Right lobe of liver (tissue), 4 donors: Measurements from ENCODE around the gene FITM1.
"Not testable (repeated sequence)": the region's sequence is repeated elsewhere in the genome, so short reads cannot be mapped to it uniquely, and the experiment has no call there.

ENCODE experiments used
- CTCF ChIP-seq, 4 donors: fragments of 200-600 bp in 3 of 4; fragments of 450-650 bp in 1 of 4; IDR thresholded peaks; one replicate each; pipeline versions ENCODE4 v1.5.1 to v1.8.0; 2016 to 2022; ENCODE audit warnings: antibody characterized with exemption in 4 of 4, mild to moderate bottlenecking in 2 of 4
- POLR2A ChIP-seq: fragments of 450-650 bp; IDR thresholded peaks from one replicate; pipeline ENCODE4 v1.6.1; 2017; ENCODE audit warnings: antibody characterized with exemption, mild to moderate bottlenecking
- donor health status: DM: no; HTN: no; CAD: no.
- donor health status: DM: no; HTN: no; CAD: no.
- donor health status: DM: no; HTN: yes; CAD: no.

DNA sequence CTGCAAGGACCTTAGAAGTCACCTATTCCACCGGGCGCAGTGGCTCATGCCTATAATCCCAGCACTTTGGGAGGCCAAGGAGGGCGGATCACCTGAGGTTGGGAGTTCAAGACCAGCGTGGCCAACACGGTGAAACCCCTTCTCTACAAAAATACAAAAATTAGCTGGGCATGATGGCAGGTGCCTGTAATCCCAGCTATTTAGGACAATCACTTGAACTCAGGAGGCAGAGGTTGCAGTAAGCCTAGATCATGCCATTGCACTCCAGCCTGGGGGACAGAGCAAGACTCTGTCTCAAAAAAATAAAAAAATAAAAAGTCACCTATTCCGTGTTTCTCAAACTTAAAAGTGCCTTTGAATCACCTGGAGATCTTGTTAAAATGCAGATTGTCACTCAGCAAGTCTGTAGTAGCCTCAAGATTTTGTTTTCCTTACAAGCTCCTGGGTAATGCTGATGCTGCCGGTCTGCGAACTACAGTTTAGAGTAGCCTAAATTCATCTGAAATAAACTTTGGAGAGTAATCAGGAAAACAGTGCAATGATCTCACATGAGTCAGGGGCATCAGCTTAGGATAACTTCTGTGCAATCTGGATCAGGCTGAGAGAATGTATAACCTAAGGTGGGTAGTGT is 24.7 kb upstream of the FITM1 start:
- not testable (repeated sequence) for TF ChIP-seq POLR2A; CTCF (IDR thresholded peaks at IDR 0.05)
